H9 (cell line): ENCODE data around the gene VPS51. TPM values are rescaled to one million over a fixed set of nuclear protein-coding genes. Genes with fewer than 3 reads are reported as not detected.
A peak's percentile ranks its signal among the peaks of the same experiment; 100 is the strongest.

Experiments
- DNase-seq: peaks from one replicate; pipeline ENCODE4 v3.0.0-alpha.2; 2017
- H2AFZ ChIP-seq: one replicate; pipeline ENCODE4 v1.6.1; 2013; ENCODE audit warnings: mild to moderate bottlenecking, low read length, control low read depth, moderate library complexity
- H2AK5ac ChIP-seq: 2 replicates; pipeline ENCODE4 v1.6.1; 2013; ENCODE audit warnings: low read length, control low read depth, mixed read lengths; ENCODE audit not compliant: insufficient read length
- H2BK120ac ChIP-seq: one replicate; pipeline ENCODE4 v1.6.1; 2013; ENCODE audit warnings: low read depth, mild to moderate bottlenecking, low read length, control low read depth, inconsistent platforms; ENCODE audit not compliant: poor library complexity, severe bottlenecking
- H2BK12ac ChIP-seq: 2 replicates; pipeline ENCODE4 v1.6.1; 2013; ENCODE audit warnings: low read length, control low read depth, mixed read lengths, low read depth; ENCODE audit not compliant: insufficient read length
- H2BK15ac ChIP-seq: 2 replicates; pipeline ENCODE4 v1.6.1; 2013; ENCODE audit warnings: low read depth, low read length, control low read depth
- H2BK20ac ChIP-seq: one replicate; pipeline ENCODE4 v1.6.1; 2013; ENCODE audit warnings: low read depth, mild to moderate bottlenecking, low read length, control low read depth, inconsistent platforms; ENCODE audit not compliant: poor library complexity, severe bottlenecking
- H2BK5ac ChIP-seq: 2 replicates; pipeline ENCODE4 v1.6.1; 2013; ENCODE audit warnings: low read length, control low read depth, mixed read lengths; ENCODE audit not compliant: insufficient read length
- H3K14ac ChIP-seq: 2 replicates; pipeline ENCODE4 v1.6.1; 2013; ENCODE audit warnings: low read length, control low read depth; ENCODE audit not compliant: insufficient read depth
- H3K18ac ChIP-seq: 2 replicates; pipeline ENCODE4 v1.6.1; 2013; ENCODE audit warnings: low read depth, mild to moderate bottlenecking, mixed read lengths, low read length, control low read depth; ENCODE audit not compliant: insufficient read length
- H3K23ac ChIP-seq: 2 replicates; pipeline ENCODE4 v1.6.1; 2013; ENCODE audit warnings: low read length, control low read depth, mixed read lengths, low read depth; ENCODE audit not compliant: insufficient read length
- H3K23me2 ChIP-seq: 2 replicates; pipeline ENCODE4 v1.6.1; 2013; ENCODE audit warnings: low read depth, mild to moderate bottlenecking, mixed read lengths, low read length, control low read depth; ENCODE audit not compliant: insufficient read length, poor library complexity, severe bottlenecking
- H3K27ac ChIP-seq: 2 replicates; pipeline ENCODE4 v1.5.1; 2013; ENCODE audit warnings: low read length, control low read depth, mixed read lengths, low read depth; ENCODE audit not compliant: insufficient read length
- H3K27me3 ChIP-seq: 2 replicates; pipeline ENCODE4 v1.6.1; 2013; ENCODE audit warnings: low read length, control low read depth, inconsistent platforms; ENCODE audit not compliant: insufficient read depth
- H3K4ac ChIP-seq: 2 replicates; pipeline ENCODE4 v1.6.1; 2013; ENCODE audit warnings: low read depth, mild to moderate bottlenecking, control low read depth, inconsistent platforms, low read length, moderate library complexity
- H3K4me1 ChIP-seq: 2 replicates; pipeline ENCODE4 v1.6.1; 2013; ENCODE audit warnings: low read length, control low read depth, inconsistent platforms; ENCODE audit not compliant: insufficient read depth
- H3K4me2 ChIP-seq: 2 replicates; pipeline ENCODE4 v1.6.1; 2013; ENCODE audit warnings: low read length, control low read depth, mixed read lengths; ENCODE audit not compliant: insufficient read length, insufficient read depth
- H3K56ac ChIP-seq: 2 replicates; pipeline ENCODE4 v1.6.1; 2013; ENCODE audit warnings: low read depth, mild to moderate bottlenecking, mixed read lengths, low read length, control low read depth; ENCODE audit not compliant: insufficient read length
- H3K79me1 ChIP-seq: 2 replicates; pipeline ENCODE4 v1.6.1; 2013; ENCODE audit warnings: low read depth, mild to moderate bottlenecking, moderate library complexity, low read length, control low read depth, inconsistent platforms; ENCODE audit not compliant: insufficient read depth, poor library complexity, severe bottlenecking
- H3K79me2 ChIP-seq: 2 replicates; pipeline ENCODE4 v1.6.1; 2013; ENCODE audit warnings: low read length, control low read depth, inconsistent platforms; ENCODE audit not compliant: insufficient read depth
- H3K9ac ChIP-seq: 2 replicates; pipeline ENCODE4 v1.6.1; 2013; ENCODE audit warnings: low read length, control low read depth, mixed read lengths; ENCODE audit not compliant: insufficient read length; ENCODE audit errors: extremely low read depth
- H3K9me3 ChIP-seq: one replicate; pipeline ENCODE4 v1.6.1; 2013; ENCODE audit warnings: low read depth, low read length, inconsistent platforms; ENCODE audit not compliant: control insufficient read depth
- H3T11ph ChIP-seq: one replicate; pipeline ENCODE4 v1.6.1; 2013; ENCODE audit warnings: mild to moderate bottlenecking, low read length, control low read depth, inconsistent platforms
- H4K20me1 ChIP-seq: one replicate; pipeline ENCODE4 v1.6.1; 2013; ENCODE audit not compliant: control insufficient read depth, insufficient read length, insufficient read depth
- H4K5ac ChIP-seq: 2 replicates; pipeline ENCODE4 v1.6.1; 2013; ENCODE audit warnings: low read depth, mild to moderate bottlenecking, mixed read lengths, low read length, control low read depth; ENCODE audit not compliant: insufficient read length
- H4K8ac ChIP-seq: replicated peaks from 2 replicates; pipeline ENCODE4 v1.6.1; 2013; ENCODE audit warnings: low read length, control low read depth, mixed read lengths, low read depth; ENCODE audit not compliant: insufficient read length
- H4K91ac ChIP-seq: 2 replicates; pipeline ENCODE4 v1.6.1; 2013; ENCODE audit warnings: low read depth, mild to moderate bottlenecking, moderate library complexity, mixed read lengths, low read length, control low read depth; ENCODE audit not compliant: insufficient read length
- H3K27ac Mint-ChIP-seq, 3 experiments: 2 replicates in 2 of 3; 3 replicates in 1 of 3; pipeline ENCODE4 v1.8.0; 2020 to 2021; ENCODE audit warnings: mixed read lengths in 3 of 3, mild to moderate bottlenecking in 1 of 3, moderate library complexity in 1 of 3
- H3K27me3 Mint-ChIP-seq: 2 replicates; pipeline ENCODE4 v1.8.0; 2021; ENCODE audit warnings: low read depth, mild to moderate bottlenecking, moderate library complexity, mixed read lengths
- H3K36me3 Mint-ChIP-seq, 3 experiments: 2 replicates in 2 of 3; 3 replicates in 1 of 3; pipeline ENCODE4 v1.8.0; 2020 to 2021; ENCODE audit warnings: low read depth in 3 of 3, mixed read lengths in 3 of 3; ENCODE audit not compliant: insufficient read depth in 1 of 3
- H3K4me1 Mint-ChIP-seq, 2 experiments: 2 replicates each; pipeline ENCODE4 v1.8.0; 2020; ENCODE audit warnings: mixed read lengths in 2 of 2
- H3K4me3 Mint-ChIP-seq, 2 experiments: 2 replicates in 1 of 2; 3 replicates in 1 of 2; pipeline ENCODE4 v1.8.0; 2020 to 2021; ENCODE audit warnings: mild to moderate bottlenecking in 2 of 2, mixed read lengths in 2 of 2, moderate library complexity in 1 of 2
- H3K9me3 Mint-ChIP-seq, 2 experiments: 2 replicates in 1 of 2; 3 replicates in 1 of 2; pipeline ENCODE4 v1.8.0; 2020; ENCODE audit warnings: mild to moderate bottlenecking in 2 of 2, mixed read lengths in 2 of 2, moderate library complexity in 1 of 2
- WGBS: extraction: QIAGEN DNeasy Blood & Tissue Kit; methylation state at CpG from one replicate; pipeline ENCODE4 v1.1.7; 2013; ENCODE audit warnings: missing lambda C conversion rate, low lambda C conversion rate, mixed read lengths; ENCODE audit not compliant: insufficient read length; ENCODE audit errors: extremely low coverage; 5-methylcytosine and 5-hydroxymethylcytosine counted together
- total RNA-seq: library from RNA; stranded (reverse); gene quantifications from 2 replicates; pipeline ENCODE4 v1.2.1, GENCODE V29; 2021
- TF ChIP-seq, protein P1 (sequence below): fragments of 200-600 bp; sonication (generic); conservative IDR thresholded peaks from 3 replicates; pipeline ENCODE4 v1.8.0; 2021; ENCODE audit warnings: antibody characterized with exemption, mild to moderate bottlenecking

Gene VPS51
- total RNA-seq, 1 experiment from 2014 or later: 94.7 TPM

DNA sequence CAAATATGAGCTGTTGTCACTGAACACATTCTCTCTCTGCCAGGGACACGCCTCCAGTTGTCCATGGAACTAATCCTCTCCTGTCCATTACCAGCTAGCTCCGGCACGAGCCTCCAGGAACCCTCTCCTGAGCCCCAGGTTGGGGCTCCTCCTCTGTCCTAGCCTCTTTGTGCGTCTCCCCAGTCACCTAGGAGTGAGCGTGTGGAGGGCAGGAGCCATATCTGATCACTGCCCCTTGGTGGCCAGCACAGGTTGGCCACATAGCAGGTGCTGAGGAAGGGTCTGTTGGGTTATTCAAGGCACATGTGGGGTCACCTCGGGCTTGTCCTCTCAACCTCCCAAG lies 35.9 kb downstream of the VPS51 start:
- H3K4ac ChIP-seq: no peak overlapping the region
- H2BK20ac ChIP-seq: no peak overlapping the region
- no peak overlapping the region for H2BK120ac ChIP-seq
- no peak overlapping the region for H3K18ac ChIP-seq
- Mint-ChIP-seq H3K36me3 (peaks cover 7 to 41% (median 37%) of the 10 kb centered on the region in 3 experiments; a peak in 6 of 7 replicates), H3K27ac (peak overlapping the region in 1 of 3 experiments; percentile 83; a peak in 1 of 7 replicates), H3K9me3 (no peaks in the 10 kb centered on the region; a peak in 1 of 5 replicates), H3K4me3 (no peak overlapping the region; a peak in 1 of 5 replicates), H3K27me3 (no peaks in the 10 kb centered on the region), H3K4me1 (peaks cover 19 to 23% of the 10 kb centered on the region in 2 experiments)
- no peak overlapping the region for H4K5ac ChIP-seq
- DNase-seq: no peak
- H4K91ac ChIP-seq: no peak overlapping the region
- no CpG with 5 or more reads among the region's 6 CpGs for WGBS
- no peak overlapping the region for H3T11ph ChIP-seq
- no peaks in the 10 kb centered on the region for H3K9me3 ChIP-seq
- H2BK5ac ChIP-seq: no peak overlapping the region
- no peak overlapping the region for H3K23ac ChIP-seq
- H3K4me2 ChIP-seq: no peak overlapping the region
- no peak overlapping the region for H3K14ac ChIP-seq
- no peaks in the 10 kb centered on the region for H3K79me1 ChIP-seq
- H3K4me1 ChIP-seq: no peaks in the 10 kb centered on the region
- H4K20me1 ChIP-seq: no peaks in the 10 kb centered on the region
- no peak overlapping the region for H4K8ac ChIP-seq
- no peaks in the 10 kb centered on the region for H3K79me2 ChIP-seq
- peaks cover 14% of the 10 kb centered on the region for H3K23me2 ChIP-seq
- H3K27ac ChIP-seq: no peak overlapping the region
- H2BK15ac ChIP-seq: no peak overlapping the region
- H3K56ac ChIP-seq: no peak overlapping the region
- TF ChIP-seq, protein P1, sequence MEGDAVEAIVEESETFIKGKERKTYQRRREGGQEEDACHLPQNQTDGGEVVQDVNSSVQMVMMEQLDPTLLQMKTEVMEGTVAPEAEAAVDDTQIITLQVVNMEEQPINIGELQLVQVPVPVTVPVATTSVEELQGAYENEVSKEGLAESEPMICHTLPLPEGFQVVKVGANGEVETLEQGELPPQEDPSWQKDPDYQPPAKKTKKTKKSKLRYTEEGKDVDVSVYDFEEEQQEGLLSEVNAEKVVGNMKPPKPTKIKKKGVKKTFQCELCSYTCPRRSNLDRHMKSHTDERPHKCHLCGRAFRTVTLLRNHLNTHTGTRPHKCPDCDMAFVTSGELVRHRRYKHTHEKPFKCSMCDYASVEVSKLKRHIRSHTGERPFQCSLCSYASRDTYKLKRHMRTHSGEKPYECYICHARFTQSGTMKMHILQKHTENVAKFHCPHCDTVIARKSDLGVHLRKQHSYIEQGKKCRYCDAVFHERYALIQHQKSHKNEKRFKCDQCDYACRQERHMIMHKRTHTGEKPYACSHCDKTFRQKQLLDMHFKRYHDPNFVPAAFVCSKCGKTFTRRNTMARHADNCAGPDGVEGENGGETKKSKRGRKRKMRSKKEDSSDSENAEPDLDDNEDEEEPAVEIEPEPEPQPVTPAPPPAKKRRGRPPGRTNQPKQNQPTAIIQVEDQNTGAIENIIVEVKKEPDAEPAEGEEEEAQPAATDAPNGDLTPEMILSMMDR: no peak
- H2AK5ac ChIP-seq: no peak overlapping the region
- H2BK12ac ChIP-seq: no peak overlapping the region
- H3K27me3 ChIP-seq: no peaks in the 10 kb centered on the region
- H3K9ac ChIP-seq: no peak overlapping the region
- H2AFZ ChIP-seq: no peak overlapping the region
